Adrenal gland (tissue), 12 donors: ENCODE data around the gene ABLIM1. TPM values are rescaled to one million over a fixed set of nuclear protein-coding genes. Genes with fewer than 3 reads are reported as not detected.
A peak's percentile ranks its signal among the peaks of the same experiment; 100 is the strongest.

ENCODE experiments used
- DNase-seq, 7 donors: peaks; one replicate each; pipeline ENCODE4 v3.0.0-alpha.2; 2019 to 2020
- H3K27ac ChIP-seq, 5 donors: fragments of 200-600 bp; sonication (generic) in 4 of 5; 1 replicate in 3 of 5; 2 replicates in 2 of 5; pipeline versions ENCODE4 v1.5.1 to v1.8.0; 2016 to 2020; ENCODE audit warnings: mild to moderate bottlenecking in 1 of 5
- H3K27me3 ChIP-seq: fragments of 200-600 bp; 2 replicates; pipeline ENCODE4 v1.8.0; 2021
- H3K36me3 ChIP-seq, 2 donors: fragments of 200-600 bp; replicated peaks in 1 of 2; 1 replicate in 1 of 2; 2 replicates in 1 of 2; pipeline versions ENCODE4 v1.5.1 to v1.8.0; 2018 to 2022
- H3K4me1 ChIP-seq, 2 donors: fragments of 200-600 bp; replicated peaks in 1 of 2; 1 replicate in 1 of 2; 2 replicates in 1 of 2; pipeline versions ENCODE4 v1.5.1 to v1.8.0; 2018 to 2021
- H3K4me3 ChIP-seq, 4 donors: fragments of 200-600 bp; sonication (generic) in 3 of 4; one replicate each; pipeline ENCODE4 v1.5.1; 2016 to 2018
- H3K9me3 ChIP-seq, 3 donors: fragments of 200-600 bp; sonication (generic) in 1 of 3; replicated peaks in 1 of 3; 1 replicate in 2 of 3; 2 replicates in 1 of 3; pipeline versions ENCODE4 v1.5.1 to v1.8.0; 2016 to 2021
- POLR2A ChIP-seq, 2 donors: fragments of 450-650 bp; IDR thresholded peaks; one replicate each; pipeline ENCODE4 v1.6.1; 2017; ENCODE audit warnings: antibody characterized with exemption in 2 of 2, mild to moderate bottlenecking in 2 of 2, moderate library complexity in 1 of 2
- WGBS, 4 donors: extraction: QIAGEN DNeasy Blood & Tissue Kit in 2 of 4; methylation state at CpG; one replicate each; pipeline versions ENCODE4 v1.1.5 to v1.1.7; 2013 to 2017; 5-methylcytosine and 5-hydroxymethylcytosine counted together
- intact Hi-C, 2 donors: fragments of 100-400 bp; cut with DNase I; formaldehyde crosslinking; loops; one replicate each; pipeline versions ENCODE4 v1.14.1 to v1.15.0; 2022 to 2023
- polyA plus RNA-seq, 3 donors: library from polyadenylated mRNA; stranded (reverse); fragments of 200-250 nt in 2 of 3; fragments of 350-450 nt in 1 of 3; fragmentation: Illumina TruSeq in 1 of 3; extraction: RNeasy Lipid Tissue Mini Kit (QIAGEN cat#74804) in 1 of 3; gene quantifications; one replicate each; pipeline ENCODE4 v1.2.3, GENCODE V29; 2013 to 2014
- total RNA-seq, 9 donors: library from RNA; depleted of rRNA in 4 of 9; stranded (reverse); fragments of >200 nt in 4 of 9; fragments of 120-200 nt in 1 of 9; fragmentation: NEBNext Ultra II Directional in 1 of 9; extraction: Animal tissue kit (Norgen Biotek cat#: 25700) in 1 of 9; gene quantifications; one replicate each; pipeline versions ENCODE4 v1.1.0 to v1.2.4, GENCODE V29; 2013 to 2023
- TF ChIP-seq, protein P1 (sequence below), 6 experiments: fragments of 450-650 bp in 4 of 6; fragments of 200-600 bp in 2 of 6; sonication (generic) in 1 of 6; IDR thresholded peaks; 1 replicate in 5 of 6; 2 replicates in 1 of 6; pipeline versions ENCODE4 v1.5.1 to v1.8.0; 2016 to 2021; ENCODE audit warnings: antibody characterized with exemption in 6 of 6, mild to moderate bottlenecking in 2 of 6, moderate library complexity in 1 of 6
- donor health status: healthy with polysubstance abuse.
- donor health status: Bipolar disorder and iron deficiency.
- donor health status: DM: yes; HTN: yes; CAD: no.
- donor health status: DM: no; HTN: no; CAD: no.
- donor health status: DM: no; HTN: no; CAD: no.
- donor health status: DM: yes; HTN: yes; CAD: no.

ABLIM1 gene
- total and polyA plus RNA-seq, 12 donors = 7.9 to 430 (median 185) TPM

GRCh38 chr10:114548662-114549061 is 109.4 kb downstream of the ABLIM1 start:
- peak overlapping the region in 2 of 5 donors; percentile 4 to 17 for H3K27ac ChIP-seq
- no peak overlapping the region for H3K4me3 ChIP-seq
- peaks cover 12 to 24% of the 10 kb centered on the region in 2 donors for H3K4me1 ChIP-seq
- DNase-seq = peak in 3 of 7 donors; percentile 42 to 68 (median 49)
- WGBS, 4 donors = 37 to 46% (median 42%) methylated on average over 5 of the region's 5 CpGs
- intact Hi-C loops = loop anchor here (5.0 to 10.0 kb wide), 3 partner anchors 76 to 244 kb away; no protein-coding TSS in a partner anchor
- no peaks in the 10 kb centered on the region for H3K27me3 ChIP-seq
- no peaks in the 10 kb centered on the region for H3K9me3 ChIP-seq
- peaks cover 0 to 43% of the 10 kb centered on the region in 2 donors for H3K36me3 ChIP-seq
- TF ChIP-seq, protein P1, sequence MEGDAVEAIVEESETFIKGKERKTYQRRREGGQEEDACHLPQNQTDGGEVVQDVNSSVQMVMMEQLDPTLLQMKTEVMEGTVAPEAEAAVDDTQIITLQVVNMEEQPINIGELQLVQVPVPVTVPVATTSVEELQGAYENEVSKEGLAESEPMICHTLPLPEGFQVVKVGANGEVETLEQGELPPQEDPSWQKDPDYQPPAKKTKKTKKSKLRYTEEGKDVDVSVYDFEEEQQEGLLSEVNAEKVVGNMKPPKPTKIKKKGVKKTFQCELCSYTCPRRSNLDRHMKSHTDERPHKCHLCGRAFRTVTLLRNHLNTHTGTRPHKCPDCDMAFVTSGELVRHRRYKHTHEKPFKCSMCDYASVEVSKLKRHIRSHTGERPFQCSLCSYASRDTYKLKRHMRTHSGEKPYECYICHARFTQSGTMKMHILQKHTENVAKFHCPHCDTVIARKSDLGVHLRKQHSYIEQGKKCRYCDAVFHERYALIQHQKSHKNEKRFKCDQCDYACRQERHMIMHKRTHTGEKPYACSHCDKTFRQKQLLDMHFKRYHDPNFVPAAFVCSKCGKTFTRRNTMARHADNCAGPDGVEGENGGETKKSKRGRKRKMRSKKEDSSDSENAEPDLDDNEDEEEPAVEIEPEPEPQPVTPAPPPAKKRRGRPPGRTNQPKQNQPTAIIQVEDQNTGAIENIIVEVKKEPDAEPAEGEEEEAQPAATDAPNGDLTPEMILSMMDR (IDR thresholded peaks at IDR 0.05) = peak in 5 of 6 experiments; percentile 7 to 46 (median 42)
- TF ChIP-seq POLR2A (IDR thresholded peaks at IDR 0.05) = no peak

- TF ChIP-seq, protein P1 (IDR thresholded peaks at IDR 0.05) = no peak
- TF ChIP-seq POLR2A (IDR thresholded peaks at IDR 0.05) = no peak
- Histone ChIP-seq H3K36me3 (peaks cover 0 to 54% of the 10 kb centered on the region in 2 donors), H3K4me1 (peaks cover 12 to 18% of the 10 kb centered on the region in 2 donors), H3K27ac (no peak overlapping the region), H3K4me3 (no peak overlapping the region), H3K9me3 (no peaks in the 10 kb centered on the region), H3K27me3 (no peaks in the 10 kb centered on the region)
- intact Hi-C loops = loop anchor here (5.0 to 10.0 kb wide), 3 partner anchors 75 to 243 kb away; no protein-coding TSS in a partner anchor
- peak in 2 of 7 donors; percentile 24 to 50 for DNase-seq
- WGBS, 4 donors = 81 to 94% (median 92%) methylated on average over 14 of the region's 14 CpGs
Measured at GRCh38 chr10:114547514-114547913, 110.6 kb downstream of the ABLIM1 start.

DNA sequence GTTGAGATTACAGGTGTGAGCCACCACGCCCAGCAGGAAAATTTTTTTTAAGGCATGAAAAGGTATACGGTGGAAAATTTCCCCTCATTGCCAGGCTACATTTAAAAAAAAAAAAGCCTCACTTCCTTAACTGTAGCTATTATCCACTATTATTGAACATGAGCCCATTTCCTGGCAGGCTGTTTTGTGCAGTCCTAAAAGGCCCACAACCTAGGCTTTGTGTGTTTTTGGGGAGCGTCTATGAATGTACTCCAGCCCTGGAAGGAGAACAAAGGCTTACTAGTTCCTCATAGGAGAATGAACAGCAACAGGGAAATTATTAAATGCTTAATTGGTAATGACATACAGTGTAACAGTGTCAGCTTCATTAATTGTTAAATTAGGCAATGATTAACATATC is 111.0 kb downstream of the ABLIM1 start:
- Histone ChIP-seq H3K9me3 (no peaks in the 10 kb centered on the region), H3K36me3 (peaks cover 0 to 54% of the 10 kb centered on the region in 2 donors), H3K4me1 (peaks cover 10 to 14% of the 10 kb centered on the region in 2 donors), H3K4me3 (no peak overlapping the region), H3K27ac (no peak overlapping the region), H3K27me3 (no peaks in the 10 kb centered on the region)
- intact Hi-C loops = loop anchor here (5.0 to 10.0 kb wide), 3 partner anchors 75 to 242 kb away; no protein-coding TSS in a partner anchor
- peak in 1 of 7 donors; percentile 9 for DNase-seq
- no peak for TF ChIP-seq POLR2A (IDR thresholded peaks at IDR 0.05)
- TF ChIP-seq, protein P1 (IDR thresholded peaks at IDR 0.05) = no peak
- 79 to 92% (median 83%) methylated on average over 3 of the region's 3 CpGs for WGBS, 4 donors

DNA sequence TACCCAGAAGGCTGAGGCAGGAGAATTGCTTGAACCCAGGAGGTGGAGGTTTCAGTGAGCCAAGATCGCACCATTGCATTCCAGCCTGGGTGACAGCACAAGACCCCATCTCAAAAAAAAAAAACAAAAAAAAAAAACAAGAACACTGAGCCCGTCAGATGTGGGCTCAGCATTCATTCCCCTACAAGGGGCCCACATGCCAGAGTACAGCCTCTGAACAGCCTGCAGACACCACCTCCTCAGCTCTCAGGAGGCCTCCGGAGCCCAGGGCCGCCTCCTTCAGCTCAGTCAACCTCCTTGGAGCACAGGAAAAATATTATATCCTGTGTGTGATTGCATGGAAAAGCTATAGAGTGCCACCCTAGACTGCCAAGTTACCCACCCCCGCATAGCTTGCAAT is 112.3 kb downstream of the ABLIM1 start:
- 91 to 98% (median 96%) methylated on average over 5 of the region's 5 CpGs for WGBS, 4 donors
- H3K4me1 ChIP-seq = peaks cover 4 to 10% of the 10 kb centered on the region in 2 donors
- H3K27me3 ChIP-seq = no peaks in the 10 kb centered on the region
- intact Hi-C loops = loop anchor here (5.0 to 10.0 kb wide), 3 partner anchors 74 to 241 kb away; no protein-coding TSS in a partner anchor
- peaks cover 0 to 54% of the 10 kb centered on the region in 2 donors for H3K36me3 ChIP-seq
- no peaks in the 10 kb centered on the region for H3K9me3 ChIP-seq
- H3K27ac ChIP-seq = no peak overlapping the region
- no peak for TF ChIP-seq POLR2A (IDR thresholded peaks at IDR 0.05)
- TF ChIP-seq, protein P1 (IDR thresholded peaks at IDR 0.05) = no peak
- peak in 2 of 7 donors; percentile 15 to 33 for DNase-seq
- H3K4me3 ChIP-seq = no peak overlapping the region
